DND-41 (cell line): ENCODE results near the gene PAQR4.

Source experiments
- ATAC-seq: fragments of 200-7000 bp; cut with Tn5 transposase; 3 replicates; pipeline ENCODE4 v1.9.1; 2021; ENCODE audit warnings: low read depth; ENCODE audit not compliant: insufficient read depth
- DNase-seq: peaks from one replicate; pipeline ENCODE4 v3.0.0-alpha.2; 2020
- H2AFZ ChIP-seq: 2 replicates; pipeline ENCODE4 v1.6.0; 2012; ENCODE audit warnings: low read depth, low read length
- H3K27ac ChIP-seq: 2 replicates; pipeline ENCODE4 v1.5.1; 2012; ENCODE audit warnings: low read length, inconsistent platforms
- H3K27me3 ChIP-seq: fragments of 200-600 bp; sonication (generic); 2 replicates; pipeline ENCODE4 v1.6.0; 2012; ENCODE audit warnings: low read length, mild to moderate bottlenecking, inconsistent platforms; ENCODE audit not compliant: insufficient read depth, poor library complexity
- H3K36me3 ChIP-seq: 2 replicates; pipeline ENCODE4 v1.5.1; 2012; ENCODE audit warnings: low read length, inconsistent platforms; ENCODE audit not compliant: insufficient read depth
- H3K4me1 ChIP-seq: 2 replicates; pipeline ENCODE4 v1.5.1; 2012; ENCODE audit warnings: mild to moderate bottlenecking, low read length; ENCODE audit not compliant: insufficient read depth
- H3K4me2 ChIP-seq: 2 replicates; pipeline ENCODE4 v1.6.0; 2012; ENCODE audit warnings: mild to moderate bottlenecking, moderate library complexity, low read length, inconsistent platforms; ENCODE audit not compliant: insufficient read depth
- H3K4me3 ChIP-seq, 2 experiments: fragments of 200-600 bp in 1 of 2; shearing (Covaris generic) in 1 of 2; 2 replicates each; pipeline ENCODE4 v1.5.1; 2012 to 2016; ENCODE audit warnings: inconsistent platforms in 2 of 2, low read length in 2 of 2, mild to moderate bottlenecking in 2 of 2, low read depth in 1 of 2, moderate library complexity in 1 of 2
- H3K79me2 ChIP-seq: 2 replicates; pipeline ENCODE4 v1.6.0; 2012; ENCODE audit warnings: low read length, inconsistent platforms; ENCODE audit not compliant: insufficient read depth
- H3K9ac ChIP-seq: 2 replicates; pipeline ENCODE4 v1.6.0; 2012; ENCODE audit warnings: low read depth, mild to moderate bottlenecking, inconsistent platforms, low read length, moderate library complexity
- H3K9me3 ChIP-seq: 2 replicates; pipeline ENCODE4 v1.5.1; 2012; ENCODE audit warnings: low read length, moderate library complexity, mild to moderate bottlenecking, inconsistent platforms; ENCODE audit not compliant: insufficient read depth, severe bottlenecking
- H4K20me1 ChIP-seq: 2 replicates; pipeline ENCODE4 v1.6.0; 2012; ENCODE audit warnings: low read length; ENCODE audit not compliant: insufficient read depth
- EZH2 ChIP-seq: IDR thresholded peaks from 3 replicates; pipeline ENCODE4 v1.6.1; 2012; ENCODE audit warnings: borderline replicate concordance, low read depth, mild to moderate bottlenecking, moderate library complexity, low read length, inconsistent platforms; ENCODE audit not compliant: severe bottlenecking
- TF ChIP-seq, protein P1 (sequence below): IDR thresholded peaks from 2 replicates; pipeline ENCODE4 v1.5.1; 2012; ENCODE audit warnings: borderline replicate concordance, low read length, moderate library complexity, mild to moderate bottlenecking; ENCODE audit not compliant: poor library complexity, severe bottlenecking; ENCODE audit errors: extremely low read depth

PAQR4 gene

GRCh38 chr16:2955779-2956578 is 13.2 kb upstream of the PAQR4 start:
- H4K20me1 ChIP-seq = no peaks in the 10 kb centered on the region; the same call in 1 of the 2 replicates
- no peaks in the 10 kb centered on the region for H3K9me3 ChIP-seq
- TF ChIP-seq EZH2 = no peak
- TF ChIP-seq, protein P1, sequence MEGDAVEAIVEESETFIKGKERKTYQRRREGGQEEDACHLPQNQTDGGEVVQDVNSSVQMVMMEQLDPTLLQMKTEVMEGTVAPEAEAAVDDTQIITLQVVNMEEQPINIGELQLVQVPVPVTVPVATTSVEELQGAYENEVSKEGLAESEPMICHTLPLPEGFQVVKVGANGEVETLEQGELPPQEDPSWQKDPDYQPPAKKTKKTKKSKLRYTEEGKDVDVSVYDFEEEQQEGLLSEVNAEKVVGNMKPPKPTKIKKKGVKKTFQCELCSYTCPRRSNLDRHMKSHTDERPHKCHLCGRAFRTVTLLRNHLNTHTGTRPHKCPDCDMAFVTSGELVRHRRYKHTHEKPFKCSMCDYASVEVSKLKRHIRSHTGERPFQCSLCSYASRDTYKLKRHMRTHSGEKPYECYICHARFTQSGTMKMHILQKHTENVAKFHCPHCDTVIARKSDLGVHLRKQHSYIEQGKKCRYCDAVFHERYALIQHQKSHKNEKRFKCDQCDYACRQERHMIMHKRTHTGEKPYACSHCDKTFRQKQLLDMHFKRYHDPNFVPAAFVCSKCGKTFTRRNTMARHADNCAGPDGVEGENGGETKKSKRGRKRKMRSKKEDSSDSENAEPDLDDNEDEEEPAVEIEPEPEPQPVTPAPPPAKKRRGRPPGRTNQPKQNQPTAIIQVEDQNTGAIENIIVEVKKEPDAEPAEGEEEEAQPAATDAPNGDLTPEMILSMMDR = no peak
- no peak overlapping the region for H3K4me2 ChIP-seq
- no peaks in the 10 kb centered on the region for H3K36me3 ChIP-seq
- H3K9ac ChIP-seq = no peak overlapping the region
- no peaks in the 10 kb centered on the region for H3K4me1 ChIP-seq
- H3K79me2 ChIP-seq = no peaks in the 10 kb centered on the region
- DNase-seq (no peak), ATAC-seq (no peak)
- H3K27me3 ChIP-seq = no peaks in the 10 kb centered on the region
- no peak overlapping the region for H2AFZ ChIP-seq
- no peak overlapping the region for H3K4me3 ChIP-seq
- no peak overlapping the region for H3K27ac ChIP-seq

GRCh38 chr16:2956579-2956956 is 12.6 kb upstream of the PAQR4 start:
- Histone ChIP-seq H3K9ac (no peak overlapping the region), H2AFZ (no peak overlapping the region), H3K4me1 (no peaks in the 10 kb centered on the region), H3K4me2 (no peak overlapping the region), H3K36me3 (no peaks in the 10 kb centered on the region), H3K4me3 (no peak overlapping the region), H3K79me2 (no peaks in the 10 kb centered on the region), H3K9me3 (no peaks in the 10 kb centered on the region), H4K20me1 (no peaks in the 10 kb centered on the region; the same call in 1 of the 2 replicates), H3K27ac (no peak overlapping the region), H3K27me3 (no peaks in the 10 kb centered on the region)
- ATAC-seq (no peak), DNase-seq (no peak)
- TF ChIP-seq, protein P1 = no peak
- TF ChIP-seq EZH2 = no peak

DNA sequence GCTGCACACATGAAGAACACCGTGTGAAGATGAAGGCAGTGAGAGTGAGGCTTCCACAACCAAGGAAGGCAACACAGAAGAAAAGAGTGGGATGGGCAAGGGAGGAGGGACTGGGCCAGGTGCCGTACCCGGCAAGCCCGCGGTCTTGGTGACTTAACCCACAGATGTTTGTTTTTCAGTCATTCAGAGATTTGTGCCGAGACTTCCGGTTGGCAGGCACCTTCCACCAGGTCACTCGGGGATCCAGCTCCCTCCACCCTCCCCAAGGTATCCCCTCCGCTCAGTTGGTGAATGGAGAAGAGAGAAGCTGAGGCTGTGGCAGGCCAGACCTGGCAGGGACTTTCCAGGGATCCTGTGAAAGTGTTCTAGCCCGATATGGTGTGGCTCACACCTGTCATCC is 9.9 kb upstream of the PAQR4 start:
- Histone ChIP-seq H2AFZ (no peak overlapping the region), H3K9me3 (no peaks in the 10 kb centered on the region), H3K9ac (no peak overlapping the region), H3K79me2 (no peaks in the 10 kb centered on the region), H3K27ac (no peak overlapping the region), H3K27me3 (peaks cover 17% of the 10 kb centered on the region), H3K4me3 (no peak overlapping the region), H3K4me1 (peaks cover 9% of the 10 kb centered on the region; the same call in 1 of the 2 replicates), H4K20me1 (peaks cover 11% of the 10 kb centered on the region), H3K36me3 (no peaks in the 10 kb centered on the region), H3K4me2 (no peak overlapping the region)
- TF ChIP-seq EZH2 = no peak
- TF ChIP-seq, protein P1 = no peak
- DNase-seq (no peak), ATAC-seq (no peak)
